K562 (cell line): ENCODE measurements around the gene STX1A.
"Not testable (repeated sequence)": the region's sequence is repeated elsewhere in the genome, so short reads cannot be mapped to it uniquely, and the experiment has no call there.

ENCODE experiments used
- CTCF ChIP-seq, 3 experiments: IDR thresholded peaks in 2 of 3; conservative IDR thresholded peaks in 1 of 3; 2 replicates each; pipeline ENCODE4 v1.5.1; 2011 to 2012; ENCODE audit warnings: low read length in 3 of 3, mild to moderate bottlenecking in 3 of 3, control low read depth in 2 of 3, improper control_type of control experiment in 1 of 3, inconsistent platforms in 1 of 3, low read depth in 1 of 3, mixed read lengths in 1 of 3, moderate library complexity in 1 of 3; ENCODE audit not compliant: insufficient read depth in 2 of 3
- ELF4 ChIP-seq: fragments of 450-650 bp; formaldehyde crosslinking; IDR thresholded peaks from 2 replicates; pipeline ENCODE4 v1.4.0; 2022; ENCODE audit warnings: missing genetic modification characterization
- EZH2 ChIP-seq: IDR thresholded peaks from 2 replicates; pipeline ENCODE4 v1.6.1; 2012; ENCODE audit warnings: low read depth, mild to moderate bottlenecking, inconsistent platforms, low read length, borderline replicate concordance
- FOXM1 ChIP-seq, 2 experiments: fragments of 450-650 bp in 1 of 2; sonication (generic) in 1 of 2; formaldehyde crosslinking in 1 of 2; IDR thresholded peaks; 2 replicates each; pipeline versions ENCODE4 v1.6.1 to v1.9.0; 2017 to 2022; ENCODE audit warnings: low read depth in 2 of 2, mild to moderate bottlenecking in 2 of 2, missing genetic modification reagents in 1 of 2, moderate library complexity in 1 of 2
- GABPB1 ChIP-seq: sonication (generic); formaldehyde crosslinking; IDR thresholded peaks from 2 replicates; pipeline ENCODE4 v1.8.0; 2022; ENCODE audit warnings: mild to moderate bottlenecking, missing genetic modification reagents
- MAZ ChIP-seq, 2 experiments: fragments of 450-650 bp in 1 of 2; sonication (generic) in 1 of 2; formaldehyde crosslinking; IDR thresholded peaks in 1 of 2; conservative IDR thresholded peaks in 1 of 2; 2 replicates each; pipeline versions ENCODE4 v1.4.0 to v1.5.0; 2020; ENCODE audit warnings: mild to moderate bottlenecking in 1 of 2, missing genetic modification reagents in 1 of 2
- MECOM ChIP-seq: fragments of 250-450 bp; sonication (Bioruptor Pico); IDR thresholded peaks from 2 replicates; pipeline ENCODE4 v1.8.0; 2022; ENCODE audit warnings: inconsistent platforms
- TGIF2 ChIP-seq: sonication (generic); formaldehyde crosslinking; IDR thresholded peaks from 2 replicates; pipeline ENCODE4 v1.8.1; 2022; ENCODE audit warnings: mild to moderate bottlenecking, missing genetic modification reagents, moderate library complexity
- ZBTB43 ChIP-seq: sonication (generic); formaldehyde crosslinking; IDR thresholded peaks from 2 replicates; pipeline ENCODE4 v1.8.0; 2023; ENCODE audit warnings: mild to moderate bottlenecking, missing genetic modification reagents
- ZBTB9 ChIP-seq: fragments of 450-650 bp; formaldehyde crosslinking; IDR thresholded peaks from 2 replicates; pipeline ENCODE4 v1.4.0; 2020; ENCODE audit warnings: mild to moderate bottlenecking, moderate library complexity
- ZFP36 ChIP-seq: fragments of 150-350 bp; IDR thresholded peaks from 2 replicates; pipeline ENCODE4 v1.6.1; 2018; ENCODE audit warnings: low read length, low read depth; ENCODE audit not compliant: partially characterized antibody
- ZNF408 ChIP-seq: fragments of 250-450 bp; sonication (Bioruptor Pico); IDR thresholded peaks from 2 replicates; pipeline ENCODE4 v1.4.0; 2020; ENCODE audit warnings: low read depth, mild to moderate bottlenecking, moderate library complexity
- ZNF780A ChIP-seq: fragments of 250-450 bp; sonication (Bioruptor Pico); IDR thresholded peaks from 2 replicates; pipeline ENCODE4 v1.5.0; 2021; ENCODE audit warnings: mild to moderate bottlenecking

- not testable (repeated sequence) for TF ChIP-seq CTCF (IDR thresholded peaks at IDR 0.05 in 2 of 3, conservative IDR thresholded peaks at IDR 0.05 in 1 of 3; ENCODE audit: insufficient read depth in 2 of 3, low read depth in 1 of 3, low read length in 3 of 3); MAZ (CRISPR knock-in tag; conservative IDR thresholded peaks at IDR 0.05 in 1 of 2, IDR thresholded peaks at IDR 0.05 in 1 of 2); ZFP36; ELF4; MECOM (CRISPR knock-in tag); GABPB1; EZH2; FOXM1 (IDR thresholded peaks at IDR 0.05; ENCODE audit: low read depth); FOXM1 (CRISPR knock-in tag; IDR thresholded peaks at IDR 0.05; ENCODE audit: low read depth); ZNF780A (CRISPR knock-in tag); ZBTB43 (CRISPR knock-in tag); ZNF408 (CRISPR knock-in tag); TGIF2 (CRISPR knock-in tag); ZBTB9
These were observed 43.4 kb downstream of the STX1A start for GRCh38 chr7:73676062-73676461.
